ENCODE data around the gene AK5.
"Not testable (repeated sequence)": the region's sequence is repeated elsewhere in the genome, so short reads cannot be mapped to it uniquely, and the experiment has no call there.

Gene AK5

GRCh38 chr1:77401384-77401783, 119.6 kb downstream of the AK5 start:
- no peak for DNase-seq

- DNase-seq = no peak
Measured at GRCh38 chr1:77405186-77405585, 123.4 kb downstream of the AK5 start.

GRCh38 chr1:77406661-77407060, 124.8 kb downstream of the AK5 start:
- DNase-seq = no peak

GRCh38 chr1:77407738-77408375, 126.0 kb downstream of the AK5 start:
- peak; percentile 50 for DNase-seq

GRCh38 chr1:77408933-77409332, 127.1 kb downstream of the AK5 start:
- not testable (repeated sequence) for DNase-seq

GRCh38 chr1:77412069-77412819, 130.4 kb downstream of the AK5 start:
- peak; percentile 54 for DNase-seq

- DNase-seq = no peak
Measured at GRCh38 chr1:77412820-77413530, 131.2 kb downstream of the AK5 start.

GRCh38 chr1:77413541-77414335, 131.9 kb downstream of the AK5 start:
- DNase-seq = no peak

GRCh38 chr1:77415579-77415978, 133.8 kb downstream of the AK5 start:
- no peak for DNase-seq

GRCh38 chr1:77416692-77417450, 135.1 kb downstream of the AK5 start:
- peak; percentile 12 for DNase-seq

GRCh38 chr1:77418055-77418454, 136.2 kb downstream of the AK5 start:
- not testable (repeated sequence) for DNase-seq

- no peak for DNase-seq
Measured at GRCh38 chr1:77421504-77422233, 139.8 kb downstream of the AK5 start.

- peak; percentile 49 for DNase-seq
Measured at GRCh38 chr1:77424236-77424635, 142.4 kb downstream of the AK5 start.

GRCh38 chr1:77428068-77428467, 146.2 kb downstream of the AK5 start:
- no peak for DNase-seq

GRCh38 chr1:77430966-77431690, 149.3 kb downstream of the AK5 start:
- DNase-seq = no peak

- DNase-seq = no peak
Measured at GRCh38 chr1:77433934-77434333, 152.1 kb downstream of the AK5 start.

- no peak for DNase-seq
Measured at GRCh38 chr1:77434967-77435366, 153.1 kb downstream of the AK5 start.

- DNase-seq = peak; percentile 87
Measured at GRCh38 chr1:77438236-77438913, 156.6 kb downstream of the AK5 start.

- peak; percentile 72 for DNase-seq
Measured at GRCh38 chr1:77446841-77447555, 165.2 kb downstream of the AK5 start.

- no peak for DNase-seq
Measured at GRCh38 chr1:77447669-77448068, 165.8 kb downstream of the AK5 start.

Measured in fibroblast of upper back skin (primary cell).